Thoracic aorta (tissue), 2 donors: ENCODE measurements around the gene KCTD10. TPM values are rescaled to one million over a fixed set of nuclear protein-coding genes. Genes with fewer than 3 reads are reported as not detected.
"Not testable (repeated sequence)": the region's sequence is repeated elsewhere in the genome, so short reads cannot be mapped to it uniquely, and the experiment has no call there.

ENCODE experiments used
- ATAC-seq: fragments of 150-250 bp; one replicate; pipeline ENCODE4 v1.8.0; 2017; ENCODE audit warnings: low read depth; ENCODE audit not compliant: insufficient number of reproducible peaks, low FRiP score
- DNase-seq: peaks from one replicate; pipeline ENCODE4 v3.0.0-alpha.2; 2020; ENCODE audit warnings: low spot score
- H3K27ac ChIP-seq, 2 donors: fragments of 200-600 bp; sonication (generic); 1 replicate in 1 of 2; 2 replicates in 1 of 2; pipeline ENCODE4 v1.5.1; 2016; ENCODE audit warnings: mild to moderate bottlenecking in 2 of 2, moderate library complexity in 2 of 2
- H3K27me3 ChIP-seq: fragments of 200-600 bp; sonication (generic); replicated peaks from 2 replicates; pipeline ENCODE4 v1.6.0; 2016; ENCODE audit warnings: mild to moderate bottlenecking; ENCODE audit not compliant: insufficient read depth
- H3K36me3 ChIP-seq: fragments of 200-600 bp; sonication (generic); one replicate; pipeline ENCODE4 v1.5.1; 2016
- H3K4me1 ChIP-seq, 2 donors: fragments of 200-600 bp; sonication (generic); 1 replicate in 1 of 2; 2 replicates in 1 of 2; pipeline versions ENCODE4 v1.5.1 to v1.6.0; 2016; ENCODE audit warnings: low read depth in 2 of 2, mild to moderate bottlenecking in 1 of 2; ENCODE audit not compliant: control insufficient read depth in 1 of 2
- H3K4me3 ChIP-seq: fragments of 200-600 bp; sonication (generic); 2 replicates; pipeline ENCODE4 v1.5.1; 2016; ENCODE audit warnings: mild to moderate bottlenecking
- H3K9me3 ChIP-seq: fragments of 200-600 bp; sonication (generic); 2 replicates; pipeline ENCODE4 v1.5.1; 2016
- total RNA-seq, 2 donors: library from RNA; depleted of rRNA; stranded (reverse); fragments of >200 nt; gene quantifications; one replicate each; pipeline versions ENCODE4 v1.1.0 to v1.2.3, GENCODE V29; 2016
- TF ChIP-seq, protein P1 (sequence below): fragments of 200-600 bp; sonication (generic); IDR thresholded peaks from one replicate; pipeline ENCODE4 v1.5.1; 2019; ENCODE audit warnings: antibody characterized with exemption

The KCTD10 gene
- total RNA-seq, 2 donors from 2014 or later: 109 to 271 TPM

DNA sequence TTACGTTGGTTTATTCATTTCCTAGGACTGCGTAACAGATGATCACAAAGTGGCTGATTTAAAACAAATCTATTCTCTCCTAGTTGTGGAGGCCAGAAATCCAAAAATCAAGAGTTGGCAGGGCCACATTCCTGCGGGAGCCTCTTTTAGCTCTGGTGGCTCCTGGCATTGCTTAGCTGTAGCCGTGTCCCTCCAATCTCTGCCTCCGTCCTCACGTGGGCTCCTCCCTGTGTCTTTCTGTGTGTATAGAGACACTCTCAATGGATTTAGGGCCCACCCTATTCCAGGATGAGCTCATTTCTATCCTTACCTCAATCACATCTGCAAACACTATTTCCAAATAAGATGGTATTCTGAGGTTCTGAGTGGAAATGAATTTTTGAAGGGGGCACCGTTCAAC is 42.5 kb downstream of the KCTD10 start:
- no peaks in the 10 kb centered on the region for H3K9me3 ChIP-seq
- DNase-seq: no peak
- TF ChIP-seq, protein P1, sequence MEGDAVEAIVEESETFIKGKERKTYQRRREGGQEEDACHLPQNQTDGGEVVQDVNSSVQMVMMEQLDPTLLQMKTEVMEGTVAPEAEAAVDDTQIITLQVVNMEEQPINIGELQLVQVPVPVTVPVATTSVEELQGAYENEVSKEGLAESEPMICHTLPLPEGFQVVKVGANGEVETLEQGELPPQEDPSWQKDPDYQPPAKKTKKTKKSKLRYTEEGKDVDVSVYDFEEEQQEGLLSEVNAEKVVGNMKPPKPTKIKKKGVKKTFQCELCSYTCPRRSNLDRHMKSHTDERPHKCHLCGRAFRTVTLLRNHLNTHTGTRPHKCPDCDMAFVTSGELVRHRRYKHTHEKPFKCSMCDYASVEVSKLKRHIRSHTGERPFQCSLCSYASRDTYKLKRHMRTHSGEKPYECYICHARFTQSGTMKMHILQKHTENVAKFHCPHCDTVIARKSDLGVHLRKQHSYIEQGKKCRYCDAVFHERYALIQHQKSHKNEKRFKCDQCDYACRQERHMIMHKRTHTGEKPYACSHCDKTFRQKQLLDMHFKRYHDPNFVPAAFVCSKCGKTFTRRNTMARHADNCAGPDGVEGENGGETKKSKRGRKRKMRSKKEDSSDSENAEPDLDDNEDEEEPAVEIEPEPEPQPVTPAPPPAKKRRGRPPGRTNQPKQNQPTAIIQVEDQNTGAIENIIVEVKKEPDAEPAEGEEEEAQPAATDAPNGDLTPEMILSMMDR: no peak
- H3K27me3 ChIP-seq: no peaks in the 10 kb centered on the region
- H3K27ac ChIP-seq: no peak overlapping the region
- no peak for ATAC-seq
- peaks cover 0 to 6% of the 10 kb centered on the region in 2 donors for H3K4me1 ChIP-seq
- no peaks in the 10 kb centered on the region for H3K36me3 ChIP-seq
- H3K4me3 ChIP-seq: no peak overlapping the region

DNA sequence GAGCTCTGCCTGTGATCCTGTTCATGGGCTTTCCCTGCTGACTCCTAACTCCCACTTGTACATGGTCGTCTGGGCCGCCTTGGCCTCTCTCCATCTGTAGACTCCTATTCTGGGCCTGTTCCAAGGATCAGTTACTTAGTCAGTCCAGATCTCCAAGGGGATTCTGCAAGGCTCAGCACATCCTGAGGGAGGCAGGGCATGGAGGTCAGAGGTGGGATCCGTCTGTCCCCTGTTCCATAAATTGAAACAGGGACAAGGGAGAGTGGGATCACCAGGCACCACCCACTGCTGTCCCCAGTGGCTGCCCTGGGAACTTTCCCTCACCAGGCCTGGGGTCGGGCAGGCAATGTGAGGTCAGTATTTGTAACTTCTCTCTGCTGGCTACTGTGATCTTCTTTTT is 43.5 kb downstream of the KCTD10 start:
- ATAC-seq (no peak), DNase-seq (no peak)
- peaks cover 0 to 6% of the 10 kb centered on the region in 2 donors for H3K4me1 ChIP-seq
- H3K9me3 ChIP-seq: no peaks in the 10 kb centered on the region
- TF ChIP-seq, protein P1: peak; percentile 36
- H3K4me3 ChIP-seq: no peak overlapping the region
- H3K27me3 ChIP-seq: no peaks in the 10 kb centered on the region
- H3K36me3 ChIP-seq: no peaks in the 10 kb centered on the region
- H3K27ac ChIP-seq: no peak overlapping the region

DNA sequence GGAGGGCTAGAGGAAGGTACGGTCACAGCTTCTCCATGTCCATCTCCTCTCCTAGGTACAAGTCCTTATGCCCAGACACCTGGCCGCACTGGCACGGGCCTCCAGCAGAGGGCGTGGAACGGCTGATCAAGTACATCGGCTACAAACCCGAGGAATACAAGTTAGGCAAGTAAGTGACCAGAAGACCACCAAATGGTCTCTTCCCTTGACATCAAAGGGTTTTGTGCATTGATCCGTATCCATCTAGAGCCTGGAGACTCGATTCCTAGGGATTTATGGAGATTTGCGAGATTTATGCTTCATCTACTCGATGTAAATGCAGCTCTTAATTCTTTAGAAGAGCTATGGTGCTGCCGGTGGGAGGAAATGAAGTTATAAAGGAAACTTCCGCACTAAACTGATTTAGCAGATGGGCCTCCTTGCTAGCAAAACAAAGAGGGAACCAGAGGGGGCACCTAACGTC is 44.2 kb downstream of the KCTD10 start:
- ATAC-seq (peak; percentile 51), DNase-seq (peak; percentile 66)
- H3K36me3 ChIP-seq: no peaks in the 10 kb centered on the region
- peaks cover 0 to 6% of the 10 kb centered on the region in 2 donors for H3K4me1 ChIP-seq
- H3K9me3 ChIP-seq: no peaks in the 10 kb centered on the region
- no peak overlapping the region for H3K27ac ChIP-seq
- H3K27me3 ChIP-seq: no peaks in the 10 kb centered on the region
- TF ChIP-seq, protein P1: peak; percentile 79
- H3K4me3 ChIP-seq: no peak overlapping the region

DNA sequence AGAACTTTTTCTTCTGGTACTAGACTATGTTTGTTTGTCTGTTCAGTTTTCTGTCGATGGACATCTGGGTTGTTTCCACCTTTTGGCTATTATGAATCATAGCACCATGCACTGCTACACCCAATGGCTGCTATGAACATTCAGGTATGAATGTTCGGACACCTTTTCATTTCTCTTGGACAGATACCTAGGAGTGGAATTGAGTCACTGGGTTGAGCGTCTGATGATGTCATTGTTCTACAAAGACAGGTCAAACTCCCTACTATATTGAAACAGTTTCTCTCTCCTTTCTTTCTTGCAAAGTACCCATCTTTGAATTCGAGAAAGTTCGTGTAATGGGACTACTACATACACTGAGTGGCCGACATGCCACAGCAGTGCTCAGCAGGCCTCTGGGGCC is 44.7 kb downstream of the KCTD10 start:
- DNase-seq (no peak), ATAC-seq (no peak)
- TF ChIP-seq, protein P1: no peak
- Histone ChIP-seq H3K4me1 (peaks cover 0 to 6% of the 10 kb centered on the region in 2 donors), H3K36me3 (no peaks in the 10 kb centered on the region), H3K4me3 (no peak overlapping the region), H3K9me3 (no peaks in the 10 kb centered on the region), H3K27ac (no peak overlapping the region), H3K27me3 (no peaks in the 10 kb centered on the region)

DNA sequence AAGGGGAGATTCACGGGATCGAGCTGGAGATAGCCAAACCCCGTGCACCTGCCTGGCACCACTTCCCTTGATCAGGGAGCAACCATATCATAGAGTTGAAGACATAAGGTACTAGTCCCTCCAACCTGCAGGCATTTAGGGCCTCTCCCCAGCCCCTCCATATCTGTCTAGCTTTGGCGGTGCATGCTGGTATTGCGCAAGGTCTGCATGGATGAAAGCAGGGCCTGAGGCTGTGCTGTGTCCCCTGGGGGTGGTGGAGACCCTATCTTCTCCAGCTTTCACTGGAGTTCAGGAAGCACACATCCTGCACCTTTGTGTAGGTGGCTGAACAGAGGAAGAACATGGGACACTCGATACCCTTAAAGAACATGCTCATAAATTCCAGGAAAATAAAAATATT is 46.9 kb downstream of the KCTD10 start:
- ATAC-seq: no peak

GRCh38 chr12:109428804-109429203 is 48.3 kb downstream of the KCTD10 start:
- H3K9me3 ChIP-seq, H3K4me1 ChIP-seq, ATAC-seq, H3K27ac ChIP-seq, H3K4me3 ChIP-seq, DNase-seq, H3K36me3 ChIP-seq, H3K27me3 ChIP-seq: not testable (repeated sequence)

More for the DNA sequence above, 46.9 kb downstream of the KCTD10 start:
- H3K9me3 ChIP-seq: no peaks in the 10 kb centered on the region
- TF ChIP-seq, protein P1: no peak
- H3K4me3 ChIP-seq: no peak overlapping the region
- peaks cover 0 to 6% of the 10 kb centered on the region in 2 donors for H3K4me1 ChIP-seq
- no peak for DNase-seq
- H3K27ac ChIP-seq: no peak overlapping the region
- H3K27me3 ChIP-seq: no peaks in the 10 kb centered on the region
- H3K36me3 ChIP-seq: no peaks in the 10 kb centered on the region
